Stimulated activated CD4-positive, alpha-beta T cell treated with anti-CD3 and anti-CD28 coated beads, Interleukin-4, amount 100 ng/mL, for 24 hours (primary cell): Measurements from ENCODE around the gene NXPH2.
A peak's percentile ranks its signal among the peaks of the same experiment; 100 is the strongest.

Experiments
- DNase-seq: peaks from one replicate; pipeline ENCODE4 v3.0.0-alpha.2; 2020

The NXPH2 gene

DNA sequence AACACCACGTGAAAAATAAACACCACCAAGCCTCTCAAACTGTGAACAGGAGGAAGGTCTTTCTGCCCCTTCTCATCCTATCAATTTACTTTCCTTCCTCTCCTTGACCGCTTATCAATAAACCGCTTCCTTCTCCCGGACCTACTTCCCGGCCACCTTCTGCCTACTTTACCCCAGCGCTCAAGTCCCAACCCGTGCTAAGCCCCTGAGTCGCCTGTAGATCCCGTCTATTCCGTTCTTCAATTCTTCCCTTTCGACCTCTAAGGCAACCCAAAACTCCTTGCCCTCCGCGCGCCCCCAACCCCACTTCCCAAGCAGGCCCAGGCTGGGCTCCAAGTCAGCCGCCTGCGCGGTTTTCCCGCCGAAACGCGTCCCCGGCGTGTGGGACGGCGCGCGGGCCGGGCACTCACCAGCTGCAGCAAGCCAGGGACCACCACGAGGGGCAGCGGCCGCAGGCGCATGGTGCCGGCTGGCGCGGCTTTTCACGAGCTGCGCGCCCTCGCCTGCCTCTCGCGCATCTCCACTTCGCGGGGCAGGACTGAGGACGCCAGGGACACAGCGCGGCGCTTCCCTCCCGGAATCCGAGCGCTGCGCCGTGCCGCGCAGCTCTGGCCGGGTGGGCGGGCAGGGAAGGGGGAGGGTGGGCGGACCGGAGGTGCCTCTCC lies at the start of gene NXPH2:
NXPH2 (minus strand) TSS at position 610 of the 665 bp plus-strand sequence; CDS start at position 461, 149 bp downstream.
- no peak for DNase-seq

- DNase-seq = peak; percentile 25
These were observed 49.2 kb upstream of the NXPH2 start for GRCh38 chr2:138829326-138829919.

DNA sequence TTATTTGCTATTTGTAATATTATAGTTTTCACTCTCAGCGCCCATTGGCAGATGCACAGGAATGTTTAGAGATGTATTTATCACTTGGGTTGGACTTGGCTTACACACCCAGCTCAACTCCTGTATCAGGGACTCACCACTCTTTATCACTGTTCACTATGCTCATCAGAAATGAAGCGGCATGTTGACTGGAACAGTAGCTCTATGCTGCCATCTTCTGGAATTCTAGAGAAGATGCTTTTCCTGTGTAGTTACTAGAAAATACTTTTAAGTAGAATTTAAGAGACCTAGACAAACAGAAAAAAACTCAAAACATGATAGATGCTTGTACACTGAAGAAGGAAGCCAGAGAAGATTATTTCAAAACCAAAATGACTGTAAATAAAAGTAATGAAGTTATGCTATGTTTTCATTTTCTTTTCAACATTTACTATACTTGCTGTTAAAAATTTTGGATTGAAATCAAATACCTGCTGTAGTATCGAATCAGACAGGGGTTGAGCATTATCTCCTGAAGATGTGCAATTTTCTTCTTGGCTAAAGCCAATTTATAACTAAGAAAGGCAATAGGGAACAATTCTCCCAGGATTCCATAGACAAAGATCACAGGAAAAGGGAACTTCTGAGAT lies 47.4 kb upstream of the NXPH2 start:
- peak; percentile 20 for DNase-seq

DNA sequence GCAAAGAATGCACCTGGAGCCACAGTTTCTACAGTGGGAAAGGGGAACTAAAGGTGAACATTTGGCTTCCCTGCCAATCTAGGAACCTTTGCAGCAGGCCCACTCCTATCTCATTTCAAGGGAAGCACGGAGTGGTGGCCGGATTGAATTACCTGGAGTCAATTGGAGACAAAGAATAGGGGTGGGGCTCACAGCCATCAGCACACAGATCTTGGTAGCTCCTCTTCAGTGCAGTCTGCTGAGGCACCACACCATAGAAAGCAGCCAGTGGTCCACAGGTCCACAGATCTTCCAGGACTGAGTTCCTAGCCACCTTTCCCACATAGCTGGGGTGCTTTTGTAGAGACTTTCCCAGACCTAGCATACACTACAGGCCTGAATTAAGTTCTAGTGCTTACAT lies 43.5 kb upstream of the NXPH2 start:
- DNase-seq = no peak

GRCh38 chr2:138819964-138820363 lies 39.8 kb upstream of the NXPH2 start:
- no peak for DNase-seq

DNA sequence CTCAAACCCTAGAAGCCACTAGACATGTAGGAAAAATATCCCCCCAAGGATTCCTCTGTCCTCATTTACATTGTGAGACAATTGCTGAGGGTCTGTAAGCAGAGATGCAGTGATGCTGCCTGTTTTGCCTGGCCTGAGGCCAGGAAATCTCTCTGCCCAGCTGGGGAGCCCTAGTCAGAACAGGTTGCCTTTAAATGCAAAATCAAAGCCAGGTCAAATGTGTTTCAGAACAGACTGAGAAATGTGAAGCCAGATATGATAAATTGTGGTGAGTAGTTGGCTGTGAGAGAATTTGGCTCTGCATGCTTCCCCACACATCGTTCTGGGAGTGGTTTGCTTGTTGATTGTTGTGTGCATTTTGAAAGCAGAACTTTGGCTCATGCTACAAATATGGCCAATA lies 38.4 kb upstream of the NXPH2 start:
- DNase-seq = no peak

- no peak for DNase-seq
These were observed 34.1 kb upstream of the NXPH2 start for GRCh38 chr2:138814123-138814898.

- no peak for DNase-seq
These were observed 31.2 kb upstream of the NXPH2 start for GRCh38 chr2:138811431-138811830.

DNA sequence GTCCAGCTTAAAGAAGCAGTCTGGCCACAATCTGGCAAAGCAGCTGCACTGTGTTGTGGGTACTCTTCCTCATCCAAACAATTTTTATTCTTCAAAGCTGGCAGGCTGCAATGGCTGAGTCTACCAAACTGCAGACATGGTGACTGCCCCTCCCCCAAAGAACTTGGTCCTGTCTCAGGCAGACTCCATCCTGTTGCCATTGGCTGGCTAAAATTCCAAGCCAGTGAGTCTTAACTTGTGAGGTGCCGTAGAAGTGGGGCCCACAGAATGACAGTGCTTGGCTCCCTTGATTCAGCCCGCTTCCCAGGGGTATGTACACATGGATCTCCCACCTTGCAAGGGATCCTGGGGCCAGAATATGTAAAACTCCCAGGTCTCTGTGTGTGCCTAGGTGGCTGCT lies 14.5 kb upstream of the NXPH2 start:
- no peak for DNase-seq

DNA sequence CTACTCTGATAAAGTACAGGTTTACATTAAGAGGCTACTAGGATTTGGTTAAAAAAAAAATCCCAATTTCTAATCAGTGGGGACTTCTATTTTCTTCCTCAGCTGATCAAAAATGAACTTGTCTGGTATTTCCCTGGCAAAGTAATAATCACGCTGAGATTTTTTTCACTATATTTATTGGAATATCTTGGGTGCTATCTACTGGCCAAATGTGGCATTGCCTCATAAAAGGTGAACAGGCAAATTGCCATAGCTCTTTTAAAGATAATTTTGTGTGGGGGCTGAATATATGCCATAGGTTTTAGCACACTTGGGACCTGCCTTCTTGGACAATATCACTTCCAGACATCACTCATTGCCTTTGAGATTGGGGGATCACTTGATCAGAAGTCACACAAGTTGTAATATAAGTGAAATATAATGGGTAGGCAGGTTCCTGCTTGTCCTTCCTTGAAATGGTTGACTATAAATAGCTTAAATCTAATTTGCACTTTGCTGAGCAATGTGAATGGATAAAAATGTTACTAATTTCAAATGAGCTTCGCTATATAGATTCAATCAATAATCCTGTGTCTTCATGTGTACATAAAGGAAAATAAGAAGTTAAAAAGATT lies 7.0 kb upstream of the NXPH2 start:
- DNase-seq = no peak

DNA sequence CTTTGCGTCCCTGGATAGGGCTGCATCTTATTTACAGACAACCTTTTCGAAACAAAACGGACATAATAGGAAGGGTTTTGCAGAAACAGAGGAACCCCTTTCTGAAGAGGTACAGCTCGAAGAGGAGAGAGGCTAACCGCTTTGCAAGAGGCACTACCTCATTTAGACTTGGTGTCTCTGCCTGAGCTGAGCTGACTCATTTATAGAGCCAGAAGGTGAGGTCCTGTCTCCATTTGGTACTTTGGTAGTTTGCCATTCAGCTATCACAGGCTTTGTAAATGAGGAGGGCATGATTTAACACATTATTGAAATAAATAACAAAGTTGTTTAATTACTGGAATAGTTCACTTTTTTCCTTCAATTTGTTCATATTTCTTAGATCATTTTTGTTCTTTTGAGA lies 2.2 kb upstream of the NXPH2 start:
- DNase-seq = no peak

GRCh38 chr2:138780908-138781307 lies 718 bp upstream of the NXPH2 start:
- no peak for DNase-seq

DNA sequence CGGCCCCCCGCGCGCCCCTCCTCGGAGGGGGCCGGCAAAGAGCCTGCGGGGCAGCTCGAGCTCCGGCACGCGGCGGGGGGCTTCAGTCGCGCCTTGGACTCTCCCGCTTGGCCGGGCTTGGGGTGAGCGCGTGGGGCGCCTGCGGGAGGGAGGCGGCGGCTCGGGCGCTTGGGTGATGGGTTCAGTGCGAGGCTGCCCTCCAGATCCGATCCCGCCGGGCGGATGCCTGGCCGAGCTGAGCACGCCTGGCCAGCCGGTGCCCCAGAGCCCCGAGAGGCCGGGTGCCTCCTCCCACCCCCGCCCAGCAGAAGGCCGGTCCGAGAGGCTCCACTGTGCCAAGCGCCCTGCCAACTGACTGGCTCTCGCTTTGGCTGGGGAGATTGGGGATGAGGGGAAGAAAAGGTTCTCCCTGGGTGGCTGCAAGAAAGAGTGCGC lies 273 bp upstream of the NXPH2 start:
- DNase-seq = no peak

GRCh38 chr2:138779406-138779780 lies 797 bp downstream of the NXPH2 start:
- no peak for DNase-seq

DNA sequence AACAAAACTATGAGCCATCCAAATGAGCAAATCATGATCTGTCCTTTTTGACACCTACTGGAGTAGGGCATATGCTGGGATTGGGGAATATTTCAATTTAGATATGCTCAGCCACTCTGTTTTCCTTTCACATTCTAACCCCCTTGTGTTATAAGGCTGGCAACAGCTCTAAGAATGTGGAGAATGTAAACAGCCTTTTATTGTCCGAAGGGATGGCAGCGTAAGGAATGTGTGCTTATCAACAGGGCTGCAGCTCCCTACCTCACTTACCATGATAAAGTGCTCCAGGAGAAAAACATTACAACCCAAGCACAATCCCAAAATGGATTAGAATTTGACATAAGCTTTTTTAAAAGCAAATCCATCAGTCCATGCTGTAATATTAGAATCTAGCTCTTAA lies 2.2 kb downstream of the NXPH2 start:
- DNase-seq = no peak

GRCh38 chr2:138775736-138776135 lies 4.5 kb downstream of the NXPH2 start:
- DNase-seq = no peak

DNA sequence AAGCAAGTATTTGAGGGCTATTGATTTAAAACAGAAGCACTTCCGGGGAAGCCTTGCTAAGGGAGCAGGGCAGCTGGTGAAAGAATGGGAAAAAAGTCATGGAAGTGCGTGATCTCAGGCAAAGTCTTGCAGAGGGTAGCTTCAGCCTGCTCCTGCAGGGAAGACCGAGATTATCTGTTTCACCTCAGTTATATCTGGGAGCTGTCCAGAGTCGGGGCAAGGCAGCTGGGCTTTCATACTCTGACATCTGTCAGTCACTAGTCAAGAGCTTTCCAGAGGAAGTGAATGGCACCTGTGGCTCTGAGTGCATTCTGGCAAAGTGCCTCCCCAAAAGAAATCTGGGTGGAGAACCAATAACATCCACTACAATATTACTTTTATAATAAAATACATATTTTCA lies 8.7 kb downstream of the NXPH2 start:
- no peak for DNase-seq

GRCh38 chr2:138767101-138767500 lies 13.1 kb downstream of the NXPH2 start:
- DNase-seq = no peak

- no peak for DNase-seq
These were observed 13.7 kb downstream of the NXPH2 start for GRCh38 chr2:138766464-138766863.

GRCh38 chr2:138763971-138764370 lies 16.2 kb downstream of the NXPH2 start:
- no peak for DNase-seq

- DNase-seq = no peak
These were observed 17.7 kb downstream of the NXPH2 start for GRCh38 chr2:138762533-138762932.

- DNase-seq = no peak
These were observed 19.5 kb downstream of the NXPH2 start for GRCh38 chr2:138760676-138761075.

DNA sequence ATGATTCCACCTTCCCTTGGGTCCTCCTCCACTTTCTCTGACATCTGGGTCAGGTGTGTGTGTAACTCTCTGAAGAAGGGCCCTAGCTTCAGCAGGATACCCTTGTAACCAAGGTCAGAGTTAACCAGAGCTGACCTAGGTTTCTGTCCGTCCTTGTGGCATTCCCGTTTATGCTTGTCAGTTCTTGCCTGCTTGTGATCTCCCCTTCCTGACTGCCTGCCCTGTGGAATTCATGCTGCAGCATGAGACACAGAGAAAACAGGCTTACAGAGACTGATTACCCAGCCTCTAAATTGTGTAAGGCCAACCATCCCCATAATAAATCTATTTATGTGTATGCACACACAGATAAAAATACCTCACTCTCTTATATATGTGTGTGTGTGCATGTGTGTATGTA lies 22.8 kb downstream of the NXPH2 start:
- no peak for DNase-seq
